Right kidney (tissue), 9 donors: Measurements from ENCODE around the gene SPPL2C.

ENCODE experiments used
- DNase-seq: peaks from one replicate; pipeline ENCODE4 v3.0.0-alpha.2; 2016
- long read RNA-seq, 8 donors: transcript quantifications; one replicate each; lab custom pipeline, GENCODE V29; 2026

SPPL2C gene, protein sequence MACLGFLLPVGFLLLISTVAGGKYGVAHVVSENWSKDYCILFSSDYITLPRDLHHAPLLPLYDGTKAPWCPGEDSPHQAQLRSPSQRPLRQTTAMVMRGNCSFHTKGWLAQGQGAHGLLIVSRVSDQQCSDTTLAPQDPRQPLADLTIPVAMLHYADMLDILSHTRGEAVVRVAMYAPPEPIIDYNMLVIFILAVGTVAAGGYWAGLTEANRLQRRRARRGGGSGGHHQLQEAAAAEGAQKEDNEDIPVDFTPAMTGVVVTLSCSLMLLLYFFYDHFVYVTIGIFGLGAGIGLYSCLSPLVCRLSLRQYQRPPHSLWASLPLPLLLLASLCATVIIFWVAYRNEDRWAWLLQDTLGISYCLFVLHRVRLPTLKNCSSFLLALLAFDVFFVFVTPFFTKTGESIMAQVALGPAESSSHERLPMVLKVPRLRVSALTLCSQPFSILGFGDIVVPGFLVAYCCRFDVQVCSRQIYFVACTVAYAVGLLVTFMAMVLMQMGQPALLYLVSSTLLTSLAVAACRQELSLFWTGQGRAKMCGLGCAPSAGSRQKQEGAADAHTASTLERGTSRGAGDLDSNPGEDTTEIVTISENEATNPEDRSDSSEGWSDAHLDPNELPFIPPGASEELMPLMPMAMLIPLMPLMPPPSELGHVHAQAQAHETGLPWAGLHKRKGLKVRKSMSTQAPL
- long read RNA-seq, donor 1, result 0 reads
- long read RNA-seq, donor 2, result 0 reads
- long read RNA-seq, donor 3, result 0 reads
- long read RNA-seq, donor 4, result 0 reads
- long read RNA-seq, donor 5, result 0 reads
- long read RNA-seq, donor 6, result 0 reads
- long read RNA-seq, donor 7, result 0 reads
- long read RNA-seq, donor 8, result 0 reads

DNA sequence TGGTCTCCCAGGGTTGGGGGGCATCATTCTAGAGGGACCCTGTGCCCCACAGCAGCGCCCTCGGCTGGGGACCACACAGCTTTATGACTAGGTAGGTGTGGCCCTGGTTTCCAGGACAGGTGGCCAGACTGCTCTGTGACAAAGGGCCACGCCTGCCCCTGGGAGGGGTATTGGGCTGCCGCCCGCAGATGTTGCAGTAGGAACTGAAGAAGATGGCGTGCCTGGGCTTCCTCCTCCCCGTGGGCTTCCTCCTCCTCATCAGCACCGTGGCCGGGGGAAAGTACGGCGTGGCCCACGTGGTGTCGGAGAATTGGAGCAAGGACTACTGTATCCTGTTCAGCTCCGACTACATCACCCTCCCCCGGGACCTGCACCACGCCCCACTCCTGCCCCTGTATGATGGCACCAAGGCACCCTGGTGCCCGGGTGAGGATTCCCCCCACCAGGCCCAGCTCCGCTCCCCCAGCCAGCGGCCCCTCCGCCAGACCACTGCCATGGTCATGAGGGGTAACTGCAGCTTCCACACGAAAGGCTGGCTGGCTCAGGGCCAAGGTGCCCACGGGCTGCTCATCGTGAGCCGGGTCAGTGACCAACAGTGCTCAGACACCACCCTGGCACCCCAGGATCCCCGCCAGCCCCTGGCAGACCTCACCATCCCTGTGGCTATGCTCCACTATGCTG lies at the start of gene SPPL2C:
Gene SPPL2C (plus strand): TSS at position 187 of the 681 bp plus-strand sequence. CDS start 26 bp downstream, at position 213.
- no peak for DNase-seq

DNA sequence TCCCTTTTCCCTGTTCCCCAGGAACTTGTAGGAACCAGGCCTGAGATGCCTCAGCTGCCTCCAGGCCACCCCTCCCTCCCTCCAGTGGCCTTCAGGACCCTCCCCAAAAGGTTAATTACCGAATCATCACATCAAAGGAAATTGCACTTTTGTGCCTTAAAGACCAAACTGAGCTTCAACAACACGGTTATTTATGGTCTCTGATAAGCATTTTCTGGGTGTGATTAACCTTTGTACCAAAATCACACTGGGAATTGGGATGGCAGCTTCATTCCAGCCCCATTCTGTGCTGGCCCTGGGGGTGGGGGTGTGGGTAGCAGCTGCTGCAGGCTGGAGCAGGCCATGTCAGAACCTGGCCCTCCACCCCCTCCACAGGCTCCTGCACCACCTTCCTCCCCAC lies 43.9 kb upstream of the SPPL2C start:
- DNase-seq, result no peak

DNA sequence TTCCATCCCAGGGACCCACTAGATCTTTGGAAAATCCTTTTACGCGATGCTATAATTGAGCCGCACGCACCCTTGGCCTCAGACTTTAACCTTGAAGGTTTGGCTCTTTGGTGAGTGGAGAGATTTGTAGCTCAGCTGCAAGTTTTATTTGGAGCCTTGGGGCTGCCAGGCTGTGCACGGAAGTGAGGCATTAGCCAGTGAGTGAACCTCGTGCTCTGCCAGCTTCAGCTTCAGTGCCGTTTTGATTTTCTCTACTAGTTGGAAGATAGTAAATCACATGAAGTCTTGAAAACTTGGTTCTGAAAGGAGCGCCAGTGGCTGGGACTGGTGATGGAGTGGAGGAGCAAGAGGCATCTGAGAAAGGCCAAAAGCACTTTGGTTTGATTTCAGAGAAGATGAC lies 43.3 kb upstream of the SPPL2C start:
- no peak for DNase-seq

DNA sequence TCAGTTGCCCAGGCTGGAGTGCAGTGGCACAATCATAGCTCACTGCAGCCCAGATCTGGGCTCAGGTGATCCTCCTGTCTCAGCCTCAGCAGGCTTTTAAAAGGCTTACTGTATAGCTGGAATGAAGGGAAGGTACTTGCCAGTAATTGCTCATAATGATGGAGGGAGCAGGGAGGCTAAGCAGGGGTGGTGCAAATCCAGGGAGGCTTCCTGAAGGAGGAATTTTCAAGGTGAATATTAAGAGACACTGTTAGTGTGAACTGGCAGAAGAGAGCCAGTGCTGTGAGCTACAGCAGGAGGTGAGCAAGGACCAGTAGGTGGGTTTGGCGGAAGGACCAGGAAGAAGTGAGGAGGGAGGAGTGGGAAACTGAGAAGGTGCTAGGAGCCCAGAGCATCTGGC lies 35.8 kb upstream of the SPPL2C start:
- DNase-seq, result no peak

DNA sequence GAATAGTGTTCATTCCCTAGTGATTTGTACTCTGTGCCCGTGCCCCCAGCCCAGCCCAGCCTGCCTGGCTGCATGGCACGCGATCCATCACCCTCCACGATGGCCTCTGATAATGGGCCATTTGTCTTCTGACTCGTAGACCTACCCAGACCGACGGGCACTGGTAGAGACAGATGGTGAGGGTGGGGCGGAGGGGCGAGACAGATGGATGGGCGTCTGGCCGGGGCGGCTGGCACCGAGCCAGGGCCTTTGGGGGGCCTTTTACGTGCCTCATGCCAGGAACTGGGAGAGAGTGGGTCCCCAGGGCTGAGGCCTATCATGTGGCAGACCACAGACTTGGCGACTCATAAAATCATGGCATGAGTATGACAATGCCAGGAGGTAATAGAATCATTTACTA lies 35.2 kb upstream of the SPPL2C start:
- DNase-seq, result no peak

DNA sequence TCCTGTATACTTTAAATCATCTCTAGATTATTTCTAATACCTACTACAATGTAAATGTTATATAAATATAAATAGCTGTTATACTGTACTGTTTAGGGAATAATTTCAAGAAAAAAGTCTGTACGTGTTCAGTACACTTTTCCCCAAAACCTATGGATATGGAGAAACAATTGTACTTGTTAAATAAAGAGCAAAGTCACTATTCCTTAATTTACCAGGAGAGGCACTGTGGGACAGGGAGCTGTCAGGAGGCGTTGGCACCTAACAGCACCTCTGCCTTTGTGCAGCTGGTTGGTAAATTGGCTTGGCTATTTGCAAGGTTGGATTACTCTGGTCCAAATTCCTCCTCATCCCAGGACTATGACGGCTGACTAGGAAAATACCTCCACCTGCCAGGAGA lies 32.6 kb upstream of the SPPL2C start:
- DNase-seq, result no peak

DNA sequence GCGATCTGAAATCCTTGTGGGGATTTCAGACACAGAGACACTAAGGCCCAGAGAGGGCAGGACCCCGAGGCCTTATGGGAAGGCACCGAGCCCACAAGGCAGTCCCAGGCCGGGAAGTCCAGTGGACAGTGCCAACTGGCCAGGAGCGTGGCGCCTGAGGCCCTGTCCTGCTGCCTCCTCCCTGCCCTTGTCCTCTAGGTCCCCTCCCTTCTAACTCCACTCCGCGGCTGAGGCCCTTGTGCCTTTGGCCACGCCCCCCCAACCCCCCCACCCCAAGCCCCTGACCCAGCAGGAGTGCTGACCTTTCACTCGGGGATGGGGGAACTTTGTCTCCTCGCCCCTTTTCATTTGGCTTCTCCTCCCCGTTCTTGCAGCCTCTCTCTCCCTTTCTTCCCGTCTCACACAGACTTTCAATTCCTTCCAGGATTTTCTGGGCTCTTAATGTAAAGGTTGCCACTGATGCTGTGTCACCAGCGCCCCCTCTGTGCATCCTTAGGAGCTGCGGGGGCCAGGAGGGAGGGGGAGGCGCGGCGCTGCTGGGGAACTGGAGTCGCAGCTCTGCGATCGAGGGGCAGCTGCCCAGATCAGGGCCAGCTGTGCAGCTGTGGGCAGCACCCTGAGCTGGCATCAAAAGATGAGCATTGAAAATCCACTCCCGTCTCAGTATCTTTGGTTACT lies 31.5 kb upstream of the SPPL2C start:
- DNase-seq, result no peak

DNA sequence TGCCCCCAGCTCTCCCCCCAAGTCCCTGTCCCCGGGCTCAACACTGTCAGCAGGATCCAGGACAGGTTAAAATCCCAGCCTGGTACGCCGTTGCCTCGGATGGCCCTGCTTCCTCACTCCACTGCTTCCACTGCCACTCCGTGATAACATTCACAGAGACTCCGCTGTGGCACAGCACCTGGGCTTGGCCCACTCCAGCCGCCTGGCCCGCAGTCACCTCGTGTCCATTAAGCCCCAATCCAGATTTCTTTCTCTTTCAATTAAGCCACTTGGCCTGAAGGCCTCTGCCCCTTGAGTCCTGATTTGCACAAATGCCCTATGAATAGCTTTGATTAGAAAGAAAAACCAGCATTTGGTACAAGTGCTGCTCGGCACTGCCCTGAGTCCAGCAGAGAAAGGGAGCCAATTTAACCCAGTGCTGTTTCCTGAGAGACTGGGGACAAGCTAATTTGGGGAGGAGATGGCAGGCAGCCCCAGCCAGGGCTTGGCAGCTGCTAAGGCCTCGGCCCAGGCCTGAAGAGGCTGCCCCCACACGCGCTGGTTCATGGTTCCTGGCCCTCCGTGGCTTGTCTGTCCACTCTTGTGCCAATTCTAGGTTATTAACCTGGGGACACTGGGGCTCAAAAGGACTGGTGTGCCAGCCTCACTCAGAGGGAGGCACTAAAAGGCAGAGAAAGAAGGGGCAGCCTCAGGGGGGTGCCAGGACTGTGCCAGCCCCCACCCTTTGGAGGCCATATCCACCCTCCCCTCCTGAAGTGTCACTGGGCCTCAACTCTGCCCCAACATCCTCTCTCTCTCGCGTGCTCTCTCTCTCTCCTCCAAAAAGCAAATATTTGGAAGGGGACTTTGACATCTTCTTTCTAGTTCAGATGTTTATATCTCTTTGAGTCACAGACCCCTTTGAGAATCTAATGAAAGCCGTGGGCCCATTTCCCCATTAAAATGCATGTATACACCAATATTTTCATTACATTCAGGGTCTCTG lies 29.8 kb upstream of the SPPL2C start:
- no peak for DNase-seq

DNA sequence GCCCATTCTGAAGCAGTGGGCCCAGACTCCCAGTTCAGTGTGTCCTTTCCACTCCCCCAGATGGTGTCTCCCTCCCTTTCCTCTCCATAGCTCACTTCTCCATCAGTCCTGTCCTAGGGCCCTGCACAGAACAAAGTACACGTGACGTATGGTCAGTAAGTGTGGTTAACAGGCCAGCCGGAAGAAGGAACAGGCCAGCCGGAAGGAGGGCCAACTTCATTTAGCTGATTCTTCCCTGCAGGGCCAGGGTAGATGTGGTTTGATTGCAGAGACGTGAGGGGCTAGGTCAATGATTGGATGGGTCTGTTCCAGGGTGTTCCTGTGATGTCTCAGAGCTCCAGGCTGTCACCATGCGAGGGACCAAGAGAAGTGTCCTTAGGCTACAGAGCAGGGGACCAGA lies 28.9 kb upstream of the SPPL2C start:
- DNase-seq, result no peak

DNA sequence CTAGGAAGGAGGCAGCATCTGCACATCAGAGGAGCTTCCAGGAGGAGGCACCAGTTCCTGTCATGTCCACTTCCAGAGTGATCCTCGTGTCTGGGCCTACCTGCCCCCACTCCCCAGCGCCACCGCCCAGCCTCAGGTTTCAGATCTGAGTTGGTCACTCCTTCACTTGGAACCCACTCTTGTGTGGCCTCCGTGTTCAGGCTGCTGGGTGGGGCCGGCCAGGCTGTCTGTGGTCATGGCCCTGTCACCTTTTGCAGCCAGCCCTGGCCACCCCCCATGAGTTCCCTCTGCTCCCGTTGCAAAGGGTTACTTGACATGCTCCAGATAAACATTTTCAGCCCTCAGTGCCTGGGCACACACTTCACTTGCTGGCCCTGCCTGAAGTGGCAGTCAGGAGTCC lies 26.6 kb upstream of the SPPL2C start:
- DNase-seq, result no peak

DNA sequence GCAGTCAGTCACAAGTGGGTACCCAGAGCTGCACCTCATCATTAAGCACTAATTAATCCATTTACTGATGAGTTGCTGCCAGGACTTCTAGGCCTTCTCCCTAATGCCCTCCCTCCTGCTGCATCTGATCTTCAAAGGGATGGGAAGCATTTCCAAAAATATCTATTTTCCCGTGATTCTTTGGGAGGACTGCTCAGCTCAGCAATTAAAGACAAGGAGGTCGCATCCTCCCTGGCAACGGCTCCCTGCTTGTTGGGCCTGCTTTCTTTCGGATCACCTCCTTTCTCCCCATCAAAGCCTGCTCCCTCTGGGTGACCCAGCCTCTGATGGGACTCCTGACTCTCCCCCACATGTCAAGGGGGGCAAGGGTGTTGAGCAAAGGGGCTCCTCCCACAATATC lies 26.0 kb upstream of the SPPL2C start:
- DNase-seq, result no peak

DNA sequence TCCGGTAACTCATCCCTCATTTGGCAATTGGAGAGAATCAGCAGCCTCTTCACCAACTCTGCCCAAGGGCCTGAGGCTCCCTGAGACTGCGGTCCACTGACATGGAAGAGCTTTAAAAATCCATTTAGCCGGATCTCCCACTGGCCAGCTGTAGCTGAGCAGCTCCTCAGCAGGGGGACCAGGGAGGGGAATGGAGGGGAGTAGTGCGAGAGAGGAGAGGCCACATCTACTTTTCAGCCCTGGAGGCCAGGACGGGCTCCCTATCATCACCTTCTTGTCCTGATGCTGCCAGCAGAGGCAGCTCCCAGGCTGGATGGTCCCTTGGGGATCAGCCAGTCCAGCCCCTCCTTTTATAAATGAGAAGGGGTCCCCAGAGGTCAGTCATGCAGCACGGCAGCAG lies 25.0 kb upstream of the SPPL2C start:
- no peak for DNase-seq

DNA sequence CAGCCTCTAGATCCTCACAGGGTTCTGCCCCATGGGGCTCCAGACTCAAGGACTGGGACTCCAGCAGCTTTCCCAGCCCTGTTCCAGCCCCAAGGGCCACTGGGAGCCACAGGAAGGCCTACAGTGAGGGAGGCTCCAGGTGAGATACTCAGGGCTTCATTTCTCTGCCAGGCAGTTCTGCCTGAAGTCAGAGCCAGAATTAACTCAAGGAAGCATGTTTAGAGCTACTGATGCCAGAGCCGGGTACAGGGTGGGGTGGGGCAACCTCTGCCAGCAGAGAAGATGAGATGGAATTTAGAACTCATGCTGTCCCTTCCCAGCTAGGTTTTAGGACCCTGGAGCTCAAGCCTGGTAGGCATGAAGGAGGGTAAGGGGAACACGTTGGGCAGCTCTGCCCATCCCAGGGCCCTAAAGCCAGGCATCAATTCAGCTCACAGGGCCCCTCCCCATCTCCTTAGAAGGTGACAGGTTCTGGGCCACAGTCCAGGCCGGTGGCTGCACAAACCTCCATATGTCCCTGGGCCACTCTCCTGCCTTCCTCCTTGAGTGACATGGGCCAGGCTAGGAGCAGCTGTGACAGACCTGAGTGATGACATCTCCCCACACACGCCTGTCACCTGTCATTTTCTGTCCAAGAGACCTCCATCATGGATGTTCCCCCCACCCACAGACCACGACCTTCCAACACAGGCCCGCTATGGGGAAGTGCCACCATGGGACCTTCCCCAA lies 24.5 kb upstream of the SPPL2C start:
- DNase-seq, result no peak

DNA sequence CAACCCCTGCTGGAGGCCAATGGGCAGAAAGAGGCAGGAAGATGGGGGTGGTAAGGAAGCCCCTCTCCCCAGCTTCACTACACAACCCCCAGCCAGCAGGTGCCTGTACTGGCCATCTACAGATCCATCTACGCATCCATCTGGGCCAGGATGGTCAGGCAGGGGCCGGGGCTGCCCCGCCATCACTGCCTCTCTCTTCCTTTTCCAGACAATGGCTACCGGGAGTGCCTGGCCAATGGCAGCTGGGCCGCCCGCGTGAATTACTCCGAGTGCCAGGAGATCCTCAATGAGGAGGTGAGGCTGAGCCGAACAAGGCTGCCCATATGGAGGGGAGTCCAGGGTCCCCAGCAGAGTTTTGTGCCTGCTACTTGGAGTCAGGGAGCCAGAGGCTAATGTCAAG lies 23.5 kb upstream of the SPPL2C start:
- no peak for DNase-seq

DNA sequence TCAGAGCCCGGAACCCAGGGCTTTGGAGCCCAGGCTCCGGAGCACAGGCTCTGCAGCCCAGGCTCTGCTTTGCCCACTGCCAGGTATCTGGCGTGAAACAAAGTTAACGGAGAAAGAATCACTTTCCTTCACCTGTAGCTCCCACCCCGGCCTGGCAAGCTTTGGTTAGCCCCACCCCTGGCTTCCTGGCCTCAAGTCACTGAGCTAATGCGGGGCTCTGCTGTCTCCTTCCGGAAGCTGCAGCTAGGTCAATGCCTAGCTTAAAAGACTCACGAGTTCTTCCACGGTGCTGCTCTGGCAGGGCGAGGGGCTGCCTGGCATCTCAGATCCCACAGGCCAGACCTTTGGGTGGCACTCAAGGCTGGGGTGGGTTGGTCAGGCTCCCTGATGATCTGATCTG lies 21.1 kb upstream of the SPPL2C start:
- DNase-seq, result no peak

DNA sequence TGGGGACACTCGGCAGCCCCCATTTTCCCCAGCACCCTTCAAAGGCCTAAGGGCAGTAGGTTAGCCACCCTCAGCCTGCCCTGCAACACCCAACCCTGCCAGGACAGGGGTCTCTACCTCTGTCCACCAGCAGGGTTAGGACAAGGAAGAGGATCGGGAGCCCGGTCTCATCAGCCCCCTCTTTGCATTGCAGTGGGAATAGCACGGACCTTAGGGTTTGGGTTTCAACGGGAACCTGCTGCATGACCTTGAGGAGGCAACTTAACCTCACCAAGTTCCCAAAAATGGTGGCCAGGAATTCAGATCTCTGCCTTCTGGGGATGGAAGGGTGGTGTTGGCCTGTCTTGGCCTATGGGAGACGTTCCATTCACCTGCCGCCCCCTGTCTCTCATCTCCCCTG lies 20.2 kb upstream of the SPPL2C start:
- DNase-seq, result no peak

DNA sequence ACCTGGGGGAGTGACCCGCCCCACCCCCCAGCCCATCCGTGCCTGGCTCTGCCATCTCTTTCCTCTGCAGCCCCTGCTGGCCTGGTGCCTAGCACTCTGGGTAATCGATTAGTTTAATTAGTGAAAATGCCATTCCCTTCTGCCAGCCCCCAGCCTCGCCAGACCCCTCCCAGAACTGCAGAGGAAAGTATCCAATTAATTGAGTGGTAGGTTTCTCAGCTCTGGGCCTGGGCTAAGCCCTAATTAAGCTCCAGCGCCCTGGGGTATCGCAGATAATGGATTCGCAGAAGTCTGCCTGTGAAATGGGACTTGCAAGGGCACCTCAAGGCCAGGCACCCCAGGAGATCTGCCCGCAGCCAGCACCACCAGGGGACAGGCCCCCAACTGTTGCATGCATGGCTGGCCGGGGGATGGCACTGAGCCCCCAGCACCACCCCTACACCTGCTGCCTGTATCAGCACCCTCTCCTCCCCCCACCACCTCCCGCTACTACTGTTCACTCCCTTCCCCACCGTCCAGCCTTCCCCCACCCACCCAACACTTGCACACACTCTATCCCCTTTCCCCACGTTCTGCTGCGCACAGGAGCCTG lies 19.7 kb upstream of the SPPL2C start:
- DNase-seq, result no peak

DNA sequence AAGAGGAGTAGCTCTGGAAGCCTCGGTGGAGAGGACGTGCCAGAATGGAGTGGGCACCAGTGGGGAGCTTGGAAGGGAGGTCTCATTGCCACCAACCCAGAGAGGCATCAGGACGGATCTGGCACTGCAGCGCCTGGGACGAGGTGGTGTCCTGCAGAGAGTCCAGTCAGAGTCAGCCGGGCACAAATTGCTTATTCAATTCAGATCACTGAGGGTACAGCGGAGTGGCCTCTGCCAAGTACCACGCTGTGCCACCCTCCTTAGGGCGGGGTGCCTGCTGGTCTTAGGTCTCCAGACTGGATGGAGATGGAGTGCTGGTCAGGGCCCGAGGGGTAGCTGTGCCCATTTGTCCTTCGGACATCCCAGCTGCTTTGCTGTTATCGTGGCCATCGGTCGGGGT lies 18.9 kb upstream of the SPPL2C start:
- DNase-seq, result no peak

DNA sequence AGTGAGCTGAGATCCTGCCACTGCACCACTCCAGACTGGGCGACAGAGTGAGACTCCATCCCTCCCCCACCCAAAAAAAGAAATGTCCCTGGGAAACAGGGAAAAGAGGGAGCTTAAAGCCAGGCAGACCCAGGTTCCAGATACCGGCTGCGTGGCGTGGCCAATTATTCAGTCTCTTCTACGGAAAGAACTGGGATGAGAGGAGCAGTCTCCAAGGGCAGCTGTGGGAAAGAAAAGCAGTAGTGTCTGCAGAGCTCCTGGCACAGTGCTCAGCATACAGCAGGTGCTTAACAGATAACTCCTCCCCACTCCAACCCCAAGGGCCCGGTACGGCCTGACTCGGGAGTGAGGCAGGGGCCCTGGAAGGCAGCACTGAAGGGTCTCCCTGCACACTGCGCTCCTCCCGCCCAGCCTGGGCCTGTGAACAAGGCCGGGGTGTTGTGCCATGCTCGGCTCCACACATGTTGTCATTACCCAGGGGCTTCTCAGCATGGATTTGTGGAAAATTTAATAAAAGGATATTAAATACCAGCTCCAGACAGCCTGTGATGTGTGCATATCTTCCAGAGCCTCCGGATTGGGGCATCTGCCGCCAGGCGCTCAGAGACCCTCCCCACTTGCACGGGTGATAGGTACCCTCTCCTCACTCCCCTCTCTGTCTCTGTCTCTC lies 17.6 kb upstream of the SPPL2C start:
- no peak for DNase-seq

DNA sequence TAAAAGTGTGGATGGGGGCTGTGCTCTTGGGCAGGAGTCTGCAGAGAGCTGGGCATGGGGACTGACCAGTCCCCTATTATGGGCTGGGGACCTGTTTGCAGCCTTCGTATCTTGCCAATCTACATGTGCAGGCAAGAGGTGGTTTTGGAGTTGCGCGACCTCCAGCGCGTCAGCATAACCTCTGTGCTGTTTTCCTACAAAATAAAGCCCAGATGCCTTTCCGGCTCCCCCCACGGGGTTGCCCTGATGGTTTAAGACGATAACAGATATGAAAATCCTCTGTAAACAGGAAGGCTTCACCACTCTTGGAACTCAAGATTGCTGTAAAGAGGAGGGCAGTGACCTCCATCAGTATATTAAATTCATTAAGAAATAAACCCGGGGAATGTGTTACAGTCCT lies 16.5 kb upstream of the SPPL2C start:
- no peak for DNase-seq
